GM21786 (cell line): ENCODE results near the gene LRRC7.
"Not testable (repeated sequence)": the region's sequence is repeated elsewhere in the genome, so short reads cannot be mapped to it uniquely, and the experiment has no call there.

Source experiments
- ATAC-seq: cut with Tn5 transposase; IDR thresholded peaks from one replicate; pipeline ENCODE4 v1.9.1; 2021; ENCODE audit not compliant: unreplicated experiment

LRRC7 gene

GRCh38 chr1:69862906-69863305, 295.2 kb downstream of the LRRC7 start:
- ATAC-seq: no peak

DNA sequence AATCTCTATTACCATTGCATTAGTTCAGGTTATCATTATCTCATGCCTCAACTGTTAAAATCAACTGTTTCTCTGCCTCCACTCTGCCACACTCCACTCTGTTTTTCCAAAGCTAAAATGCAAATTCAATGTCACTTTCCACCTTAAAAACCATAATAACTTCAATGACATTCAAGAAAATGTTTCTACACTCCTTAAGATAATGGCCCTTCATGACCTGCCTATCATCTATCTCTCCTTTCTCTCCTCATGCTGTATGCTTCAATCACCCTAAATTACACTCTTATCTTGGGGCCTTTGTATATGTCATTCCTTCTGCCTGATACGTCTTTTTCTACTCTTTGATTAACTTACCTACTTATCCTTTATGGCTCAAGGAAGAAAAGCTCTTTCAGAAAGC, 296.0 kb downstream of the LRRC7 start:
- no peak for ATAC-seq

GRCh38 chr1:69871412-69871811, 303.7 kb downstream of the LRRC7 start:
- ATAC-seq: no peak

DNA sequence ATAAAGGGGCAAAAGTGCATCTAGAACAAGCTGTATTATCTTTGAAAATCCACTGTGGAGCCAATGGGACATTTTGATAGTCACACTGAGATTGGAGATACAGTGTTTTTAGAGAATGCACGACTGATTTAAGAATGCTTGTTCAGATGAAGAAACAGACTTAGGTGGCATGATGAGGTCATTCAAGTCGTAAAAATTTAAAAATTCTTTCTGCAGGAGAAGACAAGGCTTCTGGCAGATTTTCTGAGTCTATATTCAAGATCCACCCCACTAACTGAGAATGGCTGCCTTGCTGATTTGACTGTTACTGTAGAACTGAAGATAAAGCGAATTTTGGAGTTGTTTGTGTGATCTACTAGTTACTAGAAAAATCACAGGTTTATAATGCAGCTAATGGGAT, 310.6 kb downstream of the LRRC7 start:
- ATAC-seq: no peak

GRCh38 chr1:69888016-69888415, 320.3 kb downstream of the LRRC7 start:
- not testable (repeated sequence) for ATAC-seq

- no peak for ATAC-seq
Observed at GRCh38 chr1:69888657-69889056, 320.9 kb downstream of the LRRC7 start.

- no peak for ATAC-seq
Observed at GRCh38 chr1:69898403-69898947, 330.8 kb downstream of the LRRC7 start.

DNA sequence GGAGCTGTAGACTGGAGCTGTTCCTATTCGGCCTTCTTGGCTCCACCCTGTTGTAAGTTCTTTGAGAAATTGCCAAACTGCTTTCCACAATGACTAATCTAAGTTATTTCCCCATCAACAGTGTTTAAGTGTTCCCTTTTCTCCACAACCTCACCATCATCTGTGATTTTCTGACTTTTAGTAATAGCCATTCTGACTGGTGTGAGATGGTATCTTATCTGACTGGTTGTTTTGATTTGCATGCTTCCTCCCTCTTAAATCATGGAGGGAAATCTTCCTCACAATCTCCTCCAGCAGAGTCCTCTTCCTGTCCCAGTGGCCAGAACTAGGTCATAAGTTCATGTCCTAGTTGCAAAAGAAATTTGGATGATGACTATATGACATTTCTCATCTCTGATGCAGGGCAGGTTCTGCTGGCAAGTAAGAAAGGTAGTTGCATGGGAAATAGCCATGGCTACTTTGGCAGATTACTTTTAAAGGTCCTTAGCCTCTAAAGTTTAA, 343.6 kb downstream of the LRRC7 start:
- no peak for ATAC-seq

DNA sequence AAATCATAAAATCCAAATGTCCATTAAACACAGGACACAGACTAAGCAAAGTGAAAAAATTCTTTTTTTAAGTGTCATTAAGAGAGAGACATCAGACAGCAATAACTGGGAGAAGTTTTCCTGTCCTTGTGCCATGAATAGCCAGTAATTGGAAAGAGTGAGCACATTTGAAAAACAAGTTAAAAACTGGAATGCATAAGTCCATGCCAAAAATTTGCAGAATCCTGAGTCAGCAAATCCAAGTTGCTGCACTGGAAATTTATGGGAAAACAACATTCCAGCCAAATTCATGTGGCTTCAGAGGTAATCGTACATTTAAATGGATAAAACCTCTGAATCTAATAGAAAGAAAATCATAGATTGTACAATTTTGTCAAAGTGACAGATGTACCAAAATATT, 346.3 kb downstream of the LRRC7 start:
- ATAC-seq: no peak

GRCh38 chr1:69914976-69915765, 347.4 kb downstream of the LRRC7 start:
- ATAC-seq: no peak

DNA sequence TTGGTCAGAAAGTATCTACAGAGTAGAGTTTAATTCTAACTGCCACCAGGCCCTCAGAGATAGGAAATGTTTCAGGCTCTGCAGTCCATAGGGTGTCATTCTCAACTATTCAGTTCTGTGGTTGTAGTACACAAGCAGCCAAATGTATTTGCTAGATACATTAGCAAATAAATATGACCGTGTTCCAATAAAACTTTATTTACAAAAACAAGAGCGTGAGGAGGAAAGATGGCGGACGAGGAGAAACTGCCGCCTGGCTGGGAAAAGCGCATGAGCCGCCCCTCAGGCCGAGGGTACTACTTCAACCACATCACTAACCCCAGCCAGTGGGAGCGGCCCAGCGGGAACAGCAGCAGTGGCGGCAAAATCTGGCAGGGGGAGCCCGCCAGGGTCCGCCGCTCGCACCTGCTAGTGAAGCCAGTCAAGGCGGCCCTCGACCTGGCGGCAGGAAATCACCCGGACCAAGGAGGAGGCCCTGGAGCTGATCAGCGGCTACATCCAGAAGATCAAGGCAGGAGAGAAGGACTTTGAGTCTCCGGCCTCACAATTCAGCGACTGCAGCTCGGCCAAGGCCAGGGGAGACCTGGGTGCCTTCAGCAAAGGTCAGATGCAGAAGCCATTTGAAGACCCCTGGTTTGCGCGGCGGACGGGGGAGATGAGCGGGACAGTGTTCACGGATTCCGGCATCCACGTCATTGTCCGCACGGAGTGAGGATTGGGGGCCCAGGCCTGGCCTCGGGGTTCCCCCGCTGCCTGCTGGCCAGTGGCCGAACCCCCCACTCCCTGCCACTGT, 351.6 kb downstream of the LRRC7 start:
- ATAC-seq: no peak

DNA sequence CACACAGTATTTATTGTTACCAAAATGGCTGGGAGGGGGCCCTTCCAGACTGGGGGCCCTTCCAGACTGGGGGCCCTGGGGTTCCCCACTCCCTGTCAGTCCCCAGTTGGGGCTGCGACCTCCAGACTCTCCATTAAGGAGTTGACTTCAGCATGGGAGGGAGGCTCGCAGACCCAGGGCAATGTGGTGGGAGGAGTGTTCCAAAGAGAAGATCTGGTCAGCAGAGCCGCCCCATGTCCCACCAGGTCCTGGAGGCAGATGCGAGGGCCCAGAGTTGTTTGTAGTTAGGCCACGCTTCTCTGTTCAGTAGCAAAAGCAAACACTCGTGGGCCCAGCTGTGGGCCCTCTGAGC, 352.2 kb downstream of the LRRC7 start:
- ATAC-seq: no peak

- no peak for ATAC-seq
Observed at GRCh38 chr1:69920426-69920825, 352.7 kb downstream of the LRRC7 start.

DNA sequence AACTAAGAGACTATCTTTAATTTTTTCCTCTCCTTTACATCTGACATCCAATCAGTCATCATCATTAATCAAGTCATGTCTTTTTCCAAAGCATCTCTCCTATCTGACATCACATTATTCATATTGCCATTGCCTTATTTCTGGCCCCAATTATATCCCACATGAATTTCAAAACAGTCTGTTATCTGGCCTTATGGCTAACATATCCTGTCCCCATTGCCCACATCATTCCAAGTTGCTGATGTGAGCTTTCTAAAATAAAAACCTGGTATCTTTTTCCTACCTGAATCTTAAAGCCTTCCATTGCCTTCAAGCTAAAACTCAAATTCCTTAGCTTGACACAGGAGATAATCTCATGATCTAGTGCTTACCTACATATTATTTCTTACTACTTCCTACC, 353.8 kb downstream of the LRRC7 start:
- no peak for ATAC-seq

DNA sequence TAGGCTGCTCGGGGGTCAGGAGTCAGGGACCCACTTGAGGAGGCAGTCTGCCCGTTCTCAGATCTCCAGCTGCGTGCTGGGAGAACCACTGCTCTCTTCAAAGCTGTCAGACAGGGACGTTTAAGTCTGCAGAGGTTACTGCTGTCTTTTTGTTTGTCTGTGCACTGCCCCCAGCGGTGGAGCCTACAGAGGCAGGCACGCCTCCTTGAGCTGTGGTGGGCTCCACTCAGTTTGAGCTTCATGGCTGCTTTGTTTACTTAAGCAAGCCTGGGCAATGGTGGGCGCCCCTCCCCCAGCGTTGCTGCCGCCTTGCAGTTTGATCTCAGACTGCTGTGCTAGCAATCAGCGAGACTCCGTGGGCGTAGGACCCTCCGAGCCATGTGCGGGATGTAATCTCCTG, 360.5 kb downstream of the LRRC7 start:
- ATAC-seq: not testable (repeated sequence)

DNA sequence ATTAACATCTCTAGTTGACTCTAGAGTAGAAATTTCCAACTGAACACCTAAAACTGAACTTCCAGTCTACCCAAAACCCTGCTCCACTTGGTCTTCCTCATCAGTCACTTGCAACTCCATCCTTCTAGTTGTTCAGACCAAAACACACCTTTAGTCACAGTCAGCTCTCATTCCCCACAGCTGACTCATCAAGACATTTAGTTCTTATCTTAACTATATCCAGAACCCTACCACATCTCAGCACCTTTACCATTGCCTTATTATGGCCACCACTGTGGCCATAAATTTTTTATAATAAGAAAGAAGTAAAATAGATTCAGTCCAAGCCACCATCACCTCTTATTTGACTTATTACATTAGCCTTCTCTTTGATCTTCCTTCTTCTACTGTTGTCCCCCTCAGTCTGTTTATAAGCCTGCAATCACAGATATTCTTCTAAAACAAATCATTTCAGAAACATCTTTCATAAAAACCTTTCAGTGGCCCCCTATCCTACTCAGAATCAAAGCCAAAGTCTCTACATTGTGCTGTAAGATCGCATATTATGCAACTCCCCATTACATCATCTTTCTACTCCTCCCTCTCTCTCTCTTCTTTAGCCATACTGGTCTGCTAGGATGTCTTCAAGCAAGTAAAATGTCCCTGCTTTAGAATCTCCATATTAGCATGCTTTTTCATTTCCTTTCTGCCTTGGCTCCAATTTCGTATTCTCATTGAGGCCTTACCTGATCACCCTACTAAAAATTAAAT, 361.8 kb downstream of the LRRC7 start:
- ATAC-seq: no peak

- ATAC-seq: no peak
Observed at GRCh38 chr1:69930396-69930795, 362.7 kb downstream of the LRRC7 start.

- ATAC-seq: no peak
Observed at GRCh38 chr1:69932760-69933159, 365.0 kb downstream of the LRRC7 start.

GRCh38 chr1:69940231-69940630, 372.5 kb downstream of the LRRC7 start:
- no peak for ATAC-seq

DNA sequence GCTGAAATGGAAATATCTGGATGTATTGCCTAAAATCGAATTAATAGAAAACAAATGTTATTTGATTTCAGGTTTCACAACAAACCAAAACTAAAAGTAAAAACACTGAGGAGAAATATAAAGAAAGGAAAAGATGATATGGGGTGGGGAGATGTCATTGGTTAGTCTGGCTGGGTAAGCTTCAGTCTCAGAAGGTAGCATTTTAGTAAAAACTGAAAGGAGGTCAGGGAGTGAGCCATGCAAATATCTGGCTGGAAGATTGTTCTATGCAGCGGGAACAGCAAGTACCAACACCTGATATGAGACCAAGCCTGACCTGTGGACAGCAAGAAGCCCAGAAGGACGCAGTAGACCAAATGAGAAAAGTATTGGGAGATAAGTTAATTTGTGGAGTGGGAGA, 373.1 kb downstream of the LRRC7 start:
- ATAC-seq: no peak

DNA sequence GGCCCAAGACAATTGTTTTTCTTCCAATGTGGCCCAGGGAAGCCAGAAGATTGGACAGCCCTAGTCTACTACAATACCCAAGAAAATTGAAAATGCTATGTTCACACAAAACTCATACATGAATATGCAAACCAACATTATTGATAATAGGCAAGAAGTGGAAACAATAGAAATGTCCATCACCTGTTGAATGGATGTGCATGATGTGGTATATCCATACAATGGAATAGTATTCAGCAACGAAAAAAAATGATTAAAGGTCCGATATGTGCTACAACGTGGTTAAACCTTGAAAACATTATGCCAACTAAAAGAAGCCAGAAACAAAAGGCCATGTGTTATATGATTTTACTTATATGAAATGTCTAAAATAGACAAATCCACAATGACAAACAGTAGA, 375.3 kb downstream of the LRRC7 start:
- ATAC-seq: no peak
